NCI-H510A treated with DMSO at 0.1 percent for 48 hours (cell line): ENCODE measurements around the gene TRPM1.

Experiments used
- DNase-seq: peaks from one replicate; lab custom pipeline; 2025; lab: John Stamatoyannopoulos, UW

TRPM1 gene

GRCh38 chr15:30969724-30970123, 131.8 kb downstream of the TRPM1 start:
- no peak for DNase-seq

- no peak for DNase-seq
These were observed 137.8 kb downstream of the TRPM1 start for GRCh38 chr15:30963681-30964080.

GRCh38 chr15:30962659-30963058, 138.9 kb downstream of the TRPM1 start:
- no peak for DNase-seq

- DNase-seq: no peak
These were observed 139.4 kb downstream of the TRPM1 start for GRCh38 chr15:30962079-30962478.

- DNase-seq: no peak
These were observed 143.3 kb downstream of the TRPM1 start for GRCh38 chr15:30958219-30958618.

GRCh38 chr15:30956216-30957124, 145.1 kb downstream of the TRPM1 start:
- no peak for DNase-seq

- no peak for DNase-seq
These were observed 146.9 kb downstream of the TRPM1 start for GRCh38 chr15:30954674-30955073.

- no peak for DNase-seq
These were observed 147.7 kb downstream of the TRPM1 start for GRCh38 chr15:30953731-30954378.

- DNase-seq: no peak
These were observed 148.3 kb downstream of the TRPM1 start for GRCh38 chr15:30953183-30953582.
